HG03060 (cell line): Measurements from ENCODE around the gene RRP1B.
"Not testable (repeated sequence)": the region's sequence is repeated elsewhere in the genome, so short reads cannot be mapped to it uniquely, and the experiment has no call there.

ENCODE experiments used
- ATAC-seq: cut with Tn5 transposase; IDR thresholded peaks from one replicate; pipeline ENCODE4 v1.9.1; 2021; ENCODE audit warnings: low read depth, moderate number of reproducible peaks; ENCODE audit not compliant: unreplicated experiment

Gene RRP1B

GRCh38 chr21:43697758-43698643 lies 38.6 kb downstream of the RRP1B start:
- ATAC-seq: no peak

- ATAC-seq: not testable (repeated sequence)
Observed at GRCh38 chr21:43699492-43699777, 40.1 kb downstream of the RRP1B start.

- no peak for ATAC-seq
Observed at GRCh38 chr21:43699933-43700599, 40.7 kb downstream of the RRP1B start.

- no peak for ATAC-seq
Observed at GRCh38 chr21:43701936-43702784, 42.8 kb downstream of the RRP1B start.

- no peak for ATAC-seq
Observed at GRCh38 chr21:43702785-43703034, 43.4 kb downstream of the RRP1B start.

- no peak for ATAC-seq
Observed at GRCh38 chr21:43703035-43703880, 43.9 kb downstream of the RRP1B start.

GRCh38 chr21:43707462-43707861 lies 48.1 kb downstream of the RRP1B start:
- ATAC-seq: no peak

GRCh38 chr21:43708745-43709381 lies 49.5 kb downstream of the RRP1B start:
- no peak for ATAC-seq

- no peak for ATAC-seq
Observed at GRCh38 chr21:43712268-43712942, 53.0 kb downstream of the RRP1B start.

- not testable (repeated sequence) for ATAC-seq
Observed at GRCh38 chr21:43713123-43713522, 53.8 kb downstream of the RRP1B start.

GRCh38 chr21:43716376-43717165 lies 57.2 kb downstream of the RRP1B start:
- no peak for ATAC-seq

GRCh38 chr21:43717166-43717853 lies 58.0 kb downstream of the RRP1B start:
- ATAC-seq: no peak

- no peak for ATAC-seq
Observed at GRCh38 chr21:43717967-43718871, 58.9 kb downstream of the RRP1B start.

- no peak for ATAC-seq
Observed at GRCh38 chr21:43718872-43719747, 59.8 kb downstream of the RRP1B start, which contains the start of gene PDXK. TSS of gene PDXK (plus strand) at chr21:43719129. CDS start at chr21:43719295, 166 bp downstream.

- ATAC-seq: no peak
Observed at GRCh38 chr21:43719748-43720538, 60.6 kb downstream of the RRP1B start.
